ENCODE measurements around the gene HGF.

DNA sequence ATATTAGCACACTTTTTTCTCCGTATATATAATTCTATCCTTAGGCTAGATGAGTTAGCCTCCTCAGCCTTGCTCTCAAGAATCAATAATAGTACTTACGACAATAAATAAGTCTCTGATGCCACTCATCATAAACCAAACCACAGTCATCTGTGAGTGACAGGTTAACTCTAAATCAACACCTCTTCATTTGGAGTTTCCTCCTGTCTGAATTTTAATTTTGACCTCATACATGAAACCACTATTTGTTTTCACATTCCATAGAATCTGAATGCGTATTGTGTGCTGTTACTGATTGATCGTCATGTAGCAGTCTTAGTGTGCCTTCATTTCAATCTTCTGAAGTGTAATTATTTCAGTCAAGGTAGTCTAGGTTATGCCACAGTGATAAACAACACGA, 85.8 kb downstream of the HGF start:
- TF ChIP-seq POLR2AphosphoS5 (IDR thresholded peaks at IDR 0.05; ENCODE audit: low read depth, low read length) (no peak), HDAC2 (CRISPR knock-in tag; IDR thresholded peaks at IDR 0.05) (no peak), ZNF407 (CRISPR knock-in tag; IDR thresholded peaks at IDR 0.05; ENCODE audit: not compliant biosample characterization) (no peak), BHLHE40 (IDR thresholded peaks at IDR 0.05; ENCODE audit: low read length) (no peak), CSRNP1 (CRISPR knock-in tag; IDR thresholded peaks at IDR 0.05) (no peak), ELF3 (CRISPR knock-in tag; IDR thresholded peaks at IDR 0.05) (no peak), ZBTB7A (CRISPR knock-in tag; IDR thresholded peaks at IDR 0.05) (no peak), ZMAT5 (CRISPR knock-in tag; IDR thresholded peaks at IDR 0.05; ENCODE audit: borderline replicate concordance, low read depth) (no peak), PHF5A (CRISPR knock-in tag; IDR thresholded peaks at IDR 0.05; ENCODE audit: low read depth, unreplicated experiment) (no peak)
- TF ChIP-seq, protein P1, sequence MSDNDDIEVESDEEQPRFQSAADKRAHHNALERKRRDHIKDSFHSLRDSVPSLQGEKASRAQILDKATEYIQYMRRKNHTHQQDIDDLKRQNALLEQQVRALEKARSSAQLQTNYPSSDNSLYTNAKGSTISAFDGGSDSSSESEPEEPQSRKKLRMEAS (IDR thresholded peaks at IDR 0.05) = no peak

Measured in HepG2 (cell line).